ENCODE results near the gene BMX. TPM values are rescaled to one million over a fixed set of nuclear protein-coding genes. Genes with fewer than 3 reads are reported as not detected.

BMX gene
- total RNA-seq, 1 experiment from 2014 or later: not detected

GRCh38 chrX:15523088-15523487 lies 22.5 kb downstream of the BMX start:
- Histone ChIP-seq H2BK5ac (ENCODE audit: insufficient read length, low read length) (no peak overlapping the region), H2AK5ac (ENCODE audit: insufficient read length, low read length) (no peak overlapping the region), H2AFZ (ENCODE audit: low read length) (no peak overlapping the region), H3K4me2 (ENCODE audit: insufficient read depth, insufficient read length, low read length) (no peak overlapping the region), H3K9me3 (ENCODE audit: control insufficient read depth, low read depth, low read length) (no peaks in the 10 kb centered on the region), H3K27me3 (ENCODE audit: insufficient read depth, low read length) (no peaks in the 10 kb centered on the region), H4K20me1 (ENCODE audit: control insufficient read depth, insufficient read depth, insufficient read length) (no peaks in the 10 kb centered on the region), H2BK12ac (ENCODE audit: insufficient read length, low read depth, low read length) (no peak overlapping the region), H4K5ac (ENCODE audit: insufficient read length, low read depth, low read length) (no peak overlapping the region), H3K4ac (ENCODE audit: low read depth, low read length) (no peak overlapping the region), H3K23me2 (ENCODE audit: insufficient read length, low read depth, low read length, poor library complexity, severe bottlenecking) (no peaks in the 10 kb centered on the region), H3K14ac (ENCODE audit: insufficient read depth, low read length) (no peak overlapping the region), H3K79me1 (ENCODE audit: insufficient read depth, low read depth, low read length, poor library complexity, severe bottlenecking) (no peaks in the 10 kb centered on the region), H3K56ac (ENCODE audit: insufficient read length, low read depth, low read length) (no peak overlapping the region), H3K23ac (ENCODE audit: insufficient read length, low read depth, low read length) (no peak overlapping the region), H3T11ph (ENCODE audit: low read length) (no peak overlapping the region), H2BK120ac (ENCODE audit: low read depth, low read length, poor library complexity, severe bottlenecking) (no peak overlapping the region), H3K4me1 (ENCODE audit: insufficient read depth, low read length) (no peaks in the 10 kb centered on the region), H2BK20ac (ENCODE audit: low read depth, low read length, poor library complexity, severe bottlenecking) (no peak overlapping the region), H4K8ac (replicated peaks; ENCODE audit: insufficient read length, low read depth, low read length) (no peak overlapping the region), H4K91ac (ENCODE audit: insufficient read length, low read depth, low read length) (no peak overlapping the region), H3K9ac (ENCODE audit: extremely low read depth, insufficient read length, low read length) (no peak overlapping the region), H3K27ac (ENCODE audit: insufficient read length, low read depth, low read length) (no peak overlapping the region), H3K18ac (ENCODE audit: insufficient read length, low read depth, low read length) (no peak overlapping the region), H2BK15ac (ENCODE audit: low read depth, low read length) (no peak overlapping the region), H3K79me2 (ENCODE audit: insufficient read depth, low read length) (no peaks in the 10 kb centered on the region)
- peaks cover 11% of the 10 kb centered on the region for H3K27me3 Mint-ChIP-seq (ENCODE audit: low read depth)
- no peak overlapping the region for H3K4me3 Mint-ChIP-seq
- TF ChIP-seq, protein P1, sequence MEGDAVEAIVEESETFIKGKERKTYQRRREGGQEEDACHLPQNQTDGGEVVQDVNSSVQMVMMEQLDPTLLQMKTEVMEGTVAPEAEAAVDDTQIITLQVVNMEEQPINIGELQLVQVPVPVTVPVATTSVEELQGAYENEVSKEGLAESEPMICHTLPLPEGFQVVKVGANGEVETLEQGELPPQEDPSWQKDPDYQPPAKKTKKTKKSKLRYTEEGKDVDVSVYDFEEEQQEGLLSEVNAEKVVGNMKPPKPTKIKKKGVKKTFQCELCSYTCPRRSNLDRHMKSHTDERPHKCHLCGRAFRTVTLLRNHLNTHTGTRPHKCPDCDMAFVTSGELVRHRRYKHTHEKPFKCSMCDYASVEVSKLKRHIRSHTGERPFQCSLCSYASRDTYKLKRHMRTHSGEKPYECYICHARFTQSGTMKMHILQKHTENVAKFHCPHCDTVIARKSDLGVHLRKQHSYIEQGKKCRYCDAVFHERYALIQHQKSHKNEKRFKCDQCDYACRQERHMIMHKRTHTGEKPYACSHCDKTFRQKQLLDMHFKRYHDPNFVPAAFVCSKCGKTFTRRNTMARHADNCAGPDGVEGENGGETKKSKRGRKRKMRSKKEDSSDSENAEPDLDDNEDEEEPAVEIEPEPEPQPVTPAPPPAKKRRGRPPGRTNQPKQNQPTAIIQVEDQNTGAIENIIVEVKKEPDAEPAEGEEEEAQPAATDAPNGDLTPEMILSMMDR (conservative IDR thresholded peaks at IDR 0.05): no peak
- H3K36me3 Mint-ChIP-seq (ENCODE audit: insufficient read depth in 1 of 3, low read depth in 3 of 3): no peaks in the 10 kb centered on the region
- H3K27ac Mint-ChIP-seq: no peak overlapping the region
- no peaks in the 10 kb centered on the region for H3K4me1 Mint-ChIP-seq
- no peaks in the 10 kb centered on the region for H3K9me3 Mint-ChIP-seq
- no peak for DNase-seq

Measured in H9 (cell line).